ENCODE data around the gene SLC22A12. TPM values are rescaled to one million over a fixed set of nuclear protein-coding genes. Genes with fewer than 3 reads are reported as not detected.
A peak's percentile ranks its signal among the peaks of the same experiment; 100 is the strongest.

The SLC22A12 gene
- total RNA-seq, 1 donor from 2014 or later = not detected

DNA sequence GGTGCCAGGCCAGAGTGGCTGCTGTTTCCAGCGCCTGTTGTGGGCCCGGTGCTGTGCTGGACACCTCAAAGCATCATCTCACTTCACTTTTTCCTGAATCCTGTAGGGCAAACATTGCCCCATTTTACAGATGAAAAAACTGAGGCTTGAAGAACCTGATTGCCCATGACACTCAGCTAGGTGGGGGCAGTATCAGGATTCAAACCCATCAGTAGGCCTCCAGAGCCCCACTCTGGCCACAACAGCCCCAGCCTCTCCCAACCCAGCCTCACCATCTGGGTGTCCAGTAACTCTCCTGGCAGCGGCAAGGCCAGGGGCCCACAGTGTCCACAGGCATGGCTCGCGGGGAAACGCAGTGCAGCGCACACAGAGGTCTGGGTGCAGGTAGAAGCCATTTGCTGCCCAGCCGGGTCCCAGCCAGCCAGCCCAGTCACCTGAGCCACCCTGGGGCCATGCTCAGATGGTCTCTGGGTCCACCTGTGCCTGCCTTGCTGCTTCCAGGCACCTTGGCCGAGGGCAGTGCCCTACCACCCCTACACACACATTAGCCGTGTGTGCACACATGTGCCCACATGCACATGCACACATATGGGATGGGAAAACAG lies 11.5 kb downstream of the SLC22A12 start:
- H3K79me2 ChIP-seq (ENCODE audit: low read depth) = no peaks in the 10 kb centered on the region
- no peak overlapping the region for H3K4me3 ChIP-seq
- no peaks in the 10 kb centered on the region for H3K27me3 ChIP-seq
- no peaks in the 10 kb centered on the region for H4K20me1 ChIP-seq (ENCODE audit: low read depth)
- no peak overlapping the region for H3K4me2 ChIP-seq
- H3K36me3 ChIP-seq = no peaks in the 10 kb centered on the region
- H3K9me3 ChIP-seq (ENCODE audit: low read depth) = no peaks in the 10 kb centered on the region
- H3K9ac ChIP-seq = no peak overlapping the region
- peaks cover 8% of the 10 kb centered on the region for H3K27me3 Mint-ChIP-seq (ENCODE audit: insufficient read depth, low read depth)
- no peaks in the 10 kb centered on the region for H3K36me3 Mint-ChIP-seq
- H3K9me3 Mint-ChIP-seq = no peaks in the 10 kb centered on the region
- DNase-seq (ENCODE audit: low spot score) = no peak
- H3K4me1 ChIP-seq = peaks cover 3% of the 10 kb centered on the region
- H3K4me3 Mint-ChIP-seq = no peak overlapping the region
- TF ChIP-seq EZH2 (IDR thresholded peaks at IDR 0.05) (no peak), EZH2phosphoT487 (IDR thresholded peaks at IDR 0.05) (no peak)
- TF ChIP-seq, protein P1, sequence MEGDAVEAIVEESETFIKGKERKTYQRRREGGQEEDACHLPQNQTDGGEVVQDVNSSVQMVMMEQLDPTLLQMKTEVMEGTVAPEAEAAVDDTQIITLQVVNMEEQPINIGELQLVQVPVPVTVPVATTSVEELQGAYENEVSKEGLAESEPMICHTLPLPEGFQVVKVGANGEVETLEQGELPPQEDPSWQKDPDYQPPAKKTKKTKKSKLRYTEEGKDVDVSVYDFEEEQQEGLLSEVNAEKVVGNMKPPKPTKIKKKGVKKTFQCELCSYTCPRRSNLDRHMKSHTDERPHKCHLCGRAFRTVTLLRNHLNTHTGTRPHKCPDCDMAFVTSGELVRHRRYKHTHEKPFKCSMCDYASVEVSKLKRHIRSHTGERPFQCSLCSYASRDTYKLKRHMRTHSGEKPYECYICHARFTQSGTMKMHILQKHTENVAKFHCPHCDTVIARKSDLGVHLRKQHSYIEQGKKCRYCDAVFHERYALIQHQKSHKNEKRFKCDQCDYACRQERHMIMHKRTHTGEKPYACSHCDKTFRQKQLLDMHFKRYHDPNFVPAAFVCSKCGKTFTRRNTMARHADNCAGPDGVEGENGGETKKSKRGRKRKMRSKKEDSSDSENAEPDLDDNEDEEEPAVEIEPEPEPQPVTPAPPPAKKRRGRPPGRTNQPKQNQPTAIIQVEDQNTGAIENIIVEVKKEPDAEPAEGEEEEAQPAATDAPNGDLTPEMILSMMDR (IDR thresholded peaks at IDR 0.05) = no peak
- no peak overlapping the region for H3K27ac ChIP-seq
- H3K4me1 Mint-ChIP-seq = peaks cover 23% of the 10 kb centered on the region
- H2AFZ ChIP-seq (replicated peaks) = no peak overlapping the region
- H3F3A ChIP-seq (ENCODE audit: low read depth) = no peaks in the 10 kb centered on the region
- no peak overlapping the region for H3K27ac Mint-ChIP-seq

DNA sequence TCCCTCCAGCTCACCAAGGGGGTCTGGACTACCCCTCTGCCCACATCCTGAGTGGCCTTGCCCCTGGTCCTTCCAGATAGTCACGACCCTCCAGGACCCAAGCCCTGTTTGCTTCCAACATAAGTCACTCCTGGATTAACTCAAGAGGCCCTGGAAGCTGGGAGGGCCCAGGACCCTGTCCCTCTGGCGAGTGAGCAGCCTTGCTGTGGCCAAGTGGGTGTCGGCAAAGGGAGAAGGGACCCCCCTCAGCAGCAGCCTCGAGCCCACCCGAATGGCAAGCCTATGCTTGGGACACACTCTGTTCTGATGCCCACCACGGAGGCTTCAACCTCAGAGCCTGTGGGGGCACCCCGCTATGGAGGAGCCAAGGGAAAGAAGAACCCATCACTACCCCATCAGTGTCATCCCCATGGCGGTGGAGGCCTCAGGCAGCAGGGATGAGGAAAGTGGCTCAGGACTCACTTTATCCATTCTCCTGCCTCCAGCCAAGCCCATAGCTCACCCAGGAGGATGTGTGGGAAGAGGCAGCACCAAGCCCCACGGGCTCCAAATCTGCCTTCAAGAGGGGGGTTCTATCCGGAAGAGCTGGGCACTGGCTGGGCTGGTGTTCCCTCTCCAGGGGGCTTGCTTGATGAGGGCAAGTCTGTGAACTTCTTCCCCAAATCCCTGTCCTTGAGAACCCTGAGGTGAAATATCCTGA lies 12.5 kb downstream of the SLC22A12 start:
- H3K9ac ChIP-seq = no peak overlapping the region

DNA sequence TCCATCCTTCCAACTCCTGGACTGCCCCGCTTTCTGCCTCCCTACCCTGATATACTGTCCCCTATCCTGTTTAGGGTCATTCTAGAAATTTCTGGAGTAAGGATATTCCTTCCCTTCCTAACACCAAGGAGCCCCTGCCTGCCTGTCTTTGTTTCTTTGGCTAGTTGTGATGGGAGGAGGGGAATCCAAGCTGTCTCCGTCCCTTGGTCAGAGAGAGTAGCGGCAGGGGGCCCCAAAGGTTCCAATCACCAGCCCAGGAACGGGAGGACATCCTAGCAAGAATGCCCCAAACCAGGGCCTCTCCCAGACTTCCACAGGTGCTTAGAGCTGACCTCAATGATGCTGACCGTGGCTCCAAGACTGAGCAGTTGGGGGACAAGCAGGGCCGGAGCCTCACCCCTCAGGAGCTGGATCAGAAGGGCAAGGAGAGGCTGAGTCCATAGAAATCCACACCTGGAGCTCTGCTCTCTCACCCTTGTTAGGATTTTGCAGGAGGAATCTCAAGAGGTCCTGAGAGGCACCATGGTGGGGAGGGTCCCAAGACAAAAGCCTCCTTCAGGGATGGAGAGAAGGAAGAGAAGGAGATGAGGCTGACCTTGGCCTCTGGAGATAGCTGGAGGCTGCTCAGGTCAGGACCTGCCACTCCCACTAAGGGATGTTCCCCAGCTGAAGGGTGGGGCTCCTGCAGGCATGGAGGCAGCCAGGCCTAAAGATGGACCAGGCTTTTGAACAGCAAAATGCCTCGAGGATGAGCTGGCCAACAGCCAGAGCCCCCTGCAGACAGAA lies 13.6 kb downstream of the SLC22A12 start:
- Histone ChIP-seq H3K36me3 (no peaks in the 10 kb centered on the region), H3K4me3 (no peak overlapping the region), H3F3A (ENCODE audit: low read depth) (no peaks in the 10 kb centered on the region), H3K79me2 (ENCODE audit: low read depth) (no peaks in the 10 kb centered on the region), H4K20me1 (ENCODE audit: low read depth) (no peaks in the 10 kb centered on the region), H3K27ac (no peak overlapping the region), H3K27me3 (no peaks in the 10 kb centered on the region), H2AFZ (replicated peaks) (no peak overlapping the region), H3K9ac (no peak overlapping the region), H3K4me1 (peaks cover 15% of the 10 kb centered on the region), H3K4me2 (no peak overlapping the region), H3K9me3 (ENCODE audit: low read depth) (no peaks in the 10 kb centered on the region)
- Mint-ChIP-seq H3K4me1 (peaks cover 37% of the 10 kb centered on the region), H3K27ac (peak overlapping the region; percentile 78), H3K36me3 (no peaks in the 10 kb centered on the region), H3K4me3 (no peak overlapping the region), H3K27me3 (ENCODE audit: insufficient read depth, low read depth) (peaks cover 9% of the 10 kb centered on the region), H3K9me3 (no peaks in the 10 kb centered on the region)
- DNase-seq (ENCODE audit: low spot score) = no peak
- TF ChIP-seq, protein P1 (IDR thresholded peaks at IDR 0.05) = no peak
- TF ChIP-seq EZH2 (IDR thresholded peaks at IDR 0.05) (no peak), EZH2phosphoT487 (IDR thresholded peaks at IDR 0.05) (no peak)

More for the DNA sequence above, 12.5 kb downstream of the SLC22A12 start:
- no peaks in the 10 kb centered on the region for H3K27me3 ChIP-seq
- DNase-seq (ENCODE audit: low spot score) = no peak
- H2AFZ ChIP-seq (replicated peaks) = no peak overlapping the region
- H3K4me1 ChIP-seq = peaks cover 12% of the 10 kb centered on the region
- H3K9me3 ChIP-seq (ENCODE audit: low read depth) = no peaks in the 10 kb centered on the region
- H3K27ac ChIP-seq = no peak overlapping the region
- no peak overlapping the region for H3K4me3 ChIP-seq
- H4K20me1 ChIP-seq (ENCODE audit: low read depth) = no peaks in the 10 kb centered on the region
- H3K9me3 Mint-ChIP-seq = no peaks in the 10 kb centered on the region
- no peak overlapping the region for H3K4me2 ChIP-seq
- H3K79me2 ChIP-seq (ENCODE audit: low read depth) = no peaks in the 10 kb centered on the region
- no peaks in the 10 kb centered on the region for H3F3A ChIP-seq (ENCODE audit: low read depth)
- TF ChIP-seq, protein P1 (IDR thresholded peaks at IDR 0.05) = no peak
- no peak for TF ChIP-seq EZH2 (IDR thresholded peaks at IDR 0.05)
- no peak for TF ChIP-seq EZH2phosphoT487 (IDR thresholded peaks at IDR 0.05)
- H3K36me3 Mint-ChIP-seq = no peaks in the 10 kb centered on the region
- no peak overlapping the region for H3K27ac Mint-ChIP-seq
- peaks cover 30% of the 10 kb centered on the region for H3K4me1 Mint-ChIP-seq
- H3K4me3 Mint-ChIP-seq = no peak overlapping the region
- H3K36me3 ChIP-seq = no peaks in the 10 kb centered on the region
- H3K27me3 Mint-ChIP-seq (ENCODE audit: insufficient read depth, low read depth) = peaks cover 8% of the 10 kb centered on the region

Measured in neural progenitor cell (in vitro differentiated cells).